Right atrium auricular region (tissue), 2 donors: ENCODE measurements around the gene GPC3. TPM values are rescaled to one million over a fixed set of nuclear protein-coding genes. Genes with fewer than 3 reads are reported as not detected.

Source experiments
- DNase-seq: peaks from one replicate; pipeline ENCODE4 v3.0.0-alpha.2; 2019; ENCODE audit warnings: low spot score
- H3K27ac ChIP-seq, 2 donors: fragments of 200-600 bp; sonication (generic); 1 replicate in 1 of 2; 2 replicates in 1 of 2; pipeline ENCODE4 v1.5.1; 2016 to 2019
- H3K27me3 ChIP-seq, 2 donors: fragments of 200-600 bp; sonication (generic); one replicate each; pipeline versions ENCODE4 v1.5.1 to v1.6.0; 2017 to 2019
- H3K36me3 ChIP-seq: fragments of 200-600 bp; sonication (generic); one replicate; pipeline ENCODE4 v1.5.1; 2016
- H3K4me1 ChIP-seq, 2 donors: fragments of 200-600 bp; sonication (generic); one replicate each; pipeline versions ENCODE4 v1.5.1 to v1.6.0; 2017 to 2019
- H3K4me3 ChIP-seq, 2 donors: fragments of 200-600 bp; sonication (generic); 1 replicate in 1 of 2; 2 replicates in 1 of 2; pipeline ENCODE4 v1.5.1; 2017 to 2019; ENCODE audit warnings: mild to moderate bottlenecking in 1 of 2, moderate library complexity in 1 of 2
- H3K9me3 ChIP-seq, 2 donors: fragments of 200-600 bp; sonication (generic); one replicate each; pipeline ENCODE4 v1.5.1; 2019
- total RNA-seq, 2 donors: library from RNA; depleted of rRNA; stranded (reverse); fragments of >200 nt; gene quantifications; one replicate each; pipeline ENCODE4 v1.1.0, GENCODE V29; 2016
- TF ChIP-seq, protein P1 (sequence below), 2 donors: fragments of 200-600 bp; sonication (generic); IDR thresholded peaks; one replicate each; pipeline ENCODE4 v1.5.1; 2019; ENCODE audit warnings: antibody characterized with exemption in 2 of 2

Gene GPC3
- total RNA-seq, 2 donors from 2014 or later, result 3.5 to 18.6 TPM

- no peak overlapping the region for H3K27ac ChIP-seq
- TF ChIP-seq, protein P1, sequence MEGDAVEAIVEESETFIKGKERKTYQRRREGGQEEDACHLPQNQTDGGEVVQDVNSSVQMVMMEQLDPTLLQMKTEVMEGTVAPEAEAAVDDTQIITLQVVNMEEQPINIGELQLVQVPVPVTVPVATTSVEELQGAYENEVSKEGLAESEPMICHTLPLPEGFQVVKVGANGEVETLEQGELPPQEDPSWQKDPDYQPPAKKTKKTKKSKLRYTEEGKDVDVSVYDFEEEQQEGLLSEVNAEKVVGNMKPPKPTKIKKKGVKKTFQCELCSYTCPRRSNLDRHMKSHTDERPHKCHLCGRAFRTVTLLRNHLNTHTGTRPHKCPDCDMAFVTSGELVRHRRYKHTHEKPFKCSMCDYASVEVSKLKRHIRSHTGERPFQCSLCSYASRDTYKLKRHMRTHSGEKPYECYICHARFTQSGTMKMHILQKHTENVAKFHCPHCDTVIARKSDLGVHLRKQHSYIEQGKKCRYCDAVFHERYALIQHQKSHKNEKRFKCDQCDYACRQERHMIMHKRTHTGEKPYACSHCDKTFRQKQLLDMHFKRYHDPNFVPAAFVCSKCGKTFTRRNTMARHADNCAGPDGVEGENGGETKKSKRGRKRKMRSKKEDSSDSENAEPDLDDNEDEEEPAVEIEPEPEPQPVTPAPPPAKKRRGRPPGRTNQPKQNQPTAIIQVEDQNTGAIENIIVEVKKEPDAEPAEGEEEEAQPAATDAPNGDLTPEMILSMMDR (IDR thresholded peaks at IDR 0.05), result no peak
- H3K36me3 ChIP-seq, result no peaks in the 10 kb centered on the region
- no peaks in the 10 kb centered on the region for H3K9me3 ChIP-seq
- no peak for DNase-seq
- H3K27me3 ChIP-seq, result no peaks in the 10 kb centered on the region
- no peak overlapping the region for H3K4me3 ChIP-seq
- H3K4me1 ChIP-seq, result no peaks in the 10 kb centered on the region
Measured at GRCh38 chrX:134002921-134003615, 17.7 kb upstream of the GPC3 start.

- H3K27me3 ChIP-seq, result no peaks in the 10 kb centered on the region
- DNase-seq, result no peak
Measured at GRCh38 chrX:134000260-134001245, 15.2 kb upstream of the GPC3 start.

DNA sequence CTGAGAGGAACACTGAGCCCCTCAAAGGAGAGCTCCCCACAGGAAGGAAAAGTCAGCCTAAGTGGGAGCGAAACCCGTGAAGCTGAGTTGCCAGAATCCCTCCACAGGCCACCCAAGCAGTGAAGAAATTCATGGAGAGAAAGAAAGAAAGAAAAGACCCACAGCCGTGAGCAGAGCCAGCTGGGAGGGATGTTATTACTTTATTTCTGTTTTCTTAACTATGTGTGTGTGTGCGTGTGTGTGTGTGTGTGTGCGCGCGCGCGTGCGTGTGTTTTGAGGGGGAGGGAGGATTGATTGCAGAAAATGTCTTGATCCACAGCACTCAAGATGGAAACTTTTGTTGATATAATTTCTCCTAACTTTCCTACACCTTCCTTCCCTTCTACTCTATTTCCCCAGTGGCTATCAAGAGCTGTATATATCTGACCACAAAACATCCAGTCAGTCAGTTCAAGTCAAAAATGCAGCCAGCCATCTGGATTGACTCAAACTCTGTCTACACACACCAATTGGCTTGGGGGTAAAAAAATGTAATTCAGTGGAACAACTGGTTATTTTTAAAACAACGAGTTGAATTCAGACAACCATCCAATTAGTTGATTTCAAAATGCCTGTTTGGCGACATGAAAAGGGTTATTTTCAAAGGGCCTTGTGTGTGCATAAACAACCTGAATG, 13.8 kb upstream of the GPC3 start:
- Histone ChIP-seq H3K27ac (peak overlapping the region in 1 of 2 donors; percentile 15), H3K27me3 (no peaks in the 10 kb centered on the region)

More at GRCh38 chrX:134000260-134001245, 15.2 kb upstream of the GPC3 start:
- H3K27ac ChIP-seq, result no peak overlapping the region
- TF ChIP-seq, protein P1 (IDR thresholded peaks at IDR 0.05), result no peak
- no peaks in the 10 kb centered on the region for H3K9me3 ChIP-seq
- H3K4me3 ChIP-seq, result no peak overlapping the region
- H3K36me3 ChIP-seq, result no peaks in the 10 kb centered on the region
- H3K4me1 ChIP-seq, result no peaks in the 10 kb centered on the region

GRCh38 chrX:133995759-133996158, 10.4 kb upstream of the GPC3 start:
- no peak overlapping the region for H3K4me3 ChIP-seq
- TF ChIP-seq, protein P1 (IDR thresholded peaks at IDR 0.05), result no peak
- H3K36me3 ChIP-seq, result no peaks in the 10 kb centered on the region
- H3K4me1 ChIP-seq, result no peaks in the 10 kb centered on the region
- H3K27ac ChIP-seq, result no peak overlapping the region
- H3K27me3 ChIP-seq, result no peaks in the 10 kb centered on the region
- no peak for DNase-seq
- H3K9me3 ChIP-seq, result no peaks in the 10 kb centered on the region

More for the DNA sequence above, 13.8 kb upstream of the GPC3 start:
- H3K9me3 ChIP-seq, result no peaks in the 10 kb centered on the region
- DNase-seq, result no peak
- H3K4me1 ChIP-seq, result no peaks in the 10 kb centered on the region
- TF ChIP-seq, protein P1 (IDR thresholded peaks at IDR 0.05), result no peak
- no peak overlapping the region for H3K4me3 ChIP-seq
- H3K36me3 ChIP-seq, result no peaks in the 10 kb centered on the region

GRCh38 chrX:133994576-133994975, 9.2 kb upstream of the GPC3 start:
- Histone ChIP-seq H3K4me1 (no peaks in the 10 kb centered on the region), H3K36me3 (no peaks in the 10 kb centered on the region), H3K27ac (no peak overlapping the region), H3K4me3 (no peak overlapping the region), H3K27me3 (no peaks in the 10 kb centered on the region), H3K9me3 (no peaks in the 10 kb centered on the region)
- no peak for DNase-seq
- TF ChIP-seq, protein P1 (IDR thresholded peaks at IDR 0.05), result no peak
